Measurements from ENCODE around the gene SENP8.

The SENP8 gene

DNA sequence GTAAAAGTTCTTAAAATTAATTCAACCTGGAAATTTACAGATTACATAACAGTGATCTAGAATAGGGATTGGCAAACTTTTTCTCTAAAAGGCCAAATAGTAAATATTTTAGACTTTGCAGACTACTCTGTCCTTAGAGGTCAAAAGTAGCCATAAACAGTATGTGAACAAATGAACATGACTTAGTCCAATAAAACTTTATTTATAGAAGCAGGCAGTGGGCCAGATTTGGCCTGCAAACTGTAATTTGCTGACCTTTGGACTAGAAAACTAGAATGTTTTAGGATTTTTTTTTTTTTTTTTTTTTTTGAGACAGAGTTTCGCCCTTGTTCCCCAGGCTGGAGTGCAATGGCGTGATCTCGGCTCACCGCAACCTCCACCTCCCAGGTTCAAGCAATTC is 12.1 kb downstream of the SENP8 start:
- no peak for DNase-seq (ENCODE audit: low read depth)
- no peak overlapping the region for H3K4me3 ChIP-seq (ENCODE audit: low read depth, low read length)
- TF ChIP-seq, protein P1, sequence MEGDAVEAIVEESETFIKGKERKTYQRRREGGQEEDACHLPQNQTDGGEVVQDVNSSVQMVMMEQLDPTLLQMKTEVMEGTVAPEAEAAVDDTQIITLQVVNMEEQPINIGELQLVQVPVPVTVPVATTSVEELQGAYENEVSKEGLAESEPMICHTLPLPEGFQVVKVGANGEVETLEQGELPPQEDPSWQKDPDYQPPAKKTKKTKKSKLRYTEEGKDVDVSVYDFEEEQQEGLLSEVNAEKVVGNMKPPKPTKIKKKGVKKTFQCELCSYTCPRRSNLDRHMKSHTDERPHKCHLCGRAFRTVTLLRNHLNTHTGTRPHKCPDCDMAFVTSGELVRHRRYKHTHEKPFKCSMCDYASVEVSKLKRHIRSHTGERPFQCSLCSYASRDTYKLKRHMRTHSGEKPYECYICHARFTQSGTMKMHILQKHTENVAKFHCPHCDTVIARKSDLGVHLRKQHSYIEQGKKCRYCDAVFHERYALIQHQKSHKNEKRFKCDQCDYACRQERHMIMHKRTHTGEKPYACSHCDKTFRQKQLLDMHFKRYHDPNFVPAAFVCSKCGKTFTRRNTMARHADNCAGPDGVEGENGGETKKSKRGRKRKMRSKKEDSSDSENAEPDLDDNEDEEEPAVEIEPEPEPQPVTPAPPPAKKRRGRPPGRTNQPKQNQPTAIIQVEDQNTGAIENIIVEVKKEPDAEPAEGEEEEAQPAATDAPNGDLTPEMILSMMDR (IDR thresholded peaks at IDR 0.05; ENCODE audit: low read depth, low read length, missing control alignments) = no peak

DNA sequence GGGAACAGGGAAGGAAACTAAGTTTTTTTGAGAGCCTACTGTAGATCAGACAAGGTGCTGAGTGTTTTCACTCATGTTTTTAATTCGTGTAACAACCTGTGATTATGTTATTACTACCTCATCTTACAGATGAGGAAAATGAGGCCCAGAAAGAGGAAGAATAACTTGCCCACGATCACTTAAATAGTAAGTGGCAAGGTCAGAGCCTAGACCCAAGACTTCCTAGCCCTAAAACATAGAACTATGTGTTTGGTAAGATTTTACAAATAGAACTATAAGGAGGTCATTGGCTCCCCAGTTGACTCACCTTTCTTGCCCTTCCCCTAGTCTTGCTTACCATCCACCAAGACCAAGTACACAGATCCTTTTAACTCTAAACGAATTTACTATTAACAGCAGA is 13.7 kb downstream of the SENP8 start:
- H3K4me3 ChIP-seq (ENCODE audit: low read depth, low read length) = no peak overlapping the region
- DNase-seq (ENCODE audit: low read depth) = no peak
- TF ChIP-seq, protein P1 (IDR thresholded peaks at IDR 0.05; ENCODE audit: low read depth, low read length, missing control alignments) = no peak

DNA sequence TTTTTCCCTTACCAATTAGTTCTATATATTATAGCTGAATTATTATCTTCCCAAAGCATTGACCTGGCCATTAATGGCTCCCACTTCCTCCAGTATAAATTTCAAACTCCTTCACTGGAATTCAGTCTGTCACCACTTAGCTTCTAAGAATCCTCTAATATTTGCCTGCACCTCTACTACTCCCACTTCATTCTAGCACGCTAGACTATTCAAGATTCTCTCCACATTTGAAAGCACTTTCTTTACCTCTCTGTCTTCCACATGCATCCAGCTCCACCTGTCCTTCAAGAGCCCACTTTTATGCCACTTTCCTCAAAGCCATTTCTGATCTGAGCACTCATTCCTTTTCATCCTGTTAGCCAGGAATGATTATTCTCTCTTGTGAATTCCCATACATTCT is 15.0 kb downstream of the SENP8 start:
- TF ChIP-seq, protein P1 (IDR thresholded peaks at IDR 0.05; ENCODE audit: low read depth, low read length, missing control alignments) = no peak
- DNase-seq (ENCODE audit: low read depth) = no peak
- no peak overlapping the region for H3K4me3 ChIP-seq (ENCODE audit: low read depth, low read length)

DNA sequence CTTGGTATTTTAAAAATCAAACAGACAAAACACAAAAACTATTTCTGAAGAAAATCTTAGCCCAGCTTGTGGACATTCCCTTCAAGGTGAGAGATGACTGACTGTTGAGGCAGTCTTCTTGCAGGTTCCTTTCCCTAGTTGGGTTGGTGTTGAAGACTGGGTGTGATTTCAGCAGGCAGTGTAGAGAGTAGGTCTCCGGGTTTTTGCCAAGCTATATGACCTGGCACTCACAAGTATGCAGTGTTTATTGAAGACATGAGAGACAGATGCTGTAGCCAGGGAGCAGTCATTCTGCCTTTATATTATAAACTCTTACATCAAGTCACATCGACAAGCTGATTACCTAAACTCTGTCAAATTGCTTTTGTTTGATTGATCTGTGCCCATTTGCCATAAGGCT is 17.5 kb downstream of the SENP8 start:
- TF ChIP-seq, protein P1 (IDR thresholded peaks at IDR 0.05; ENCODE audit: low read depth, low read length, missing control alignments) = no peak
- H3K4me3 ChIP-seq (ENCODE audit: low read depth, low read length) = no peak overlapping the region
- DNase-seq (ENCODE audit: low read depth) = no peak

DNA sequence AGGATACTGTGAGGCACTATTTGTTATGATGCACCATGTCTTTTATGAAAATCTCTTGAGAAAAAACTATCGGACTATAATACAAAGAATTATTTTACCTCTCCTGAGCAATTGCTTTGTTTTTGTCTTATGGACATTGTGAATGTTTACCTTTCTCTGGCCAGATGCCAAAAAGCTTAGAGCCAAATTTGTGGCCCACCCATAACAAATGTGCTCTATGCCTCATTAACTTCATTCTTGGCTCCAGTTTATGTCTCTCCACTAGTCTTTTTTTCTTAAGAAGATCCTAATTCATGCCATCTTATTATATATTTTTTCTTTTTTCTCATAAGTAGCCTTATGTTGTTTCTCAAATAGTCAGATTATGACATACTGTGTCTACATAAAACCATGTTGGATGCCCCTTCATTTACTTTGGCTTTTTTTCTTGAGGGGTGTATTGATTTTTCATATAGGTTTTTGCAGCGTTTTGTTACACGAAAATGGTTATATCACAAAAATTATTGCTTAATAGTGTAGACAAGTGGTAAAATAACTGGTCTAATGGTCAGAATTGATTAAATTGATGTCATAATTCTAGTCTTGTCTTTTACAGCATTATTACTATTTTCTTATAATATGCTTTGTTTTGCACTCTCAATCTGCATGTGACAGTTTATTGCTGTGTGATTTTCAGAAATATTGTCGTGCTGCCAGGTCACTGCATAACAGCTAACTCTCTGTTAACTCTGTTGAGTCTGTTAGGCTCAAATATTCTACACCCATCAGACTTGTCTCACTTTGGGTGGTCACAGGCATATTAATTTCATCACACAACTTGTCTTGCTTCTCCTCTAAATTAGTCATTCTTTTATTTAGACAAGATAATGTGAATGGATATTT is 18.2 kb downstream of the SENP8 start:
- no peak for DNase-seq (ENCODE audit: low read depth)
- H3K4me3 ChIP-seq (ENCODE audit: low read depth, low read length) = no peak overlapping the region
- TF ChIP-seq, protein P1 (IDR thresholded peaks at IDR 0.05; ENCODE audit: low read depth, low read length, missing control alignments) = no peak

DNA sequence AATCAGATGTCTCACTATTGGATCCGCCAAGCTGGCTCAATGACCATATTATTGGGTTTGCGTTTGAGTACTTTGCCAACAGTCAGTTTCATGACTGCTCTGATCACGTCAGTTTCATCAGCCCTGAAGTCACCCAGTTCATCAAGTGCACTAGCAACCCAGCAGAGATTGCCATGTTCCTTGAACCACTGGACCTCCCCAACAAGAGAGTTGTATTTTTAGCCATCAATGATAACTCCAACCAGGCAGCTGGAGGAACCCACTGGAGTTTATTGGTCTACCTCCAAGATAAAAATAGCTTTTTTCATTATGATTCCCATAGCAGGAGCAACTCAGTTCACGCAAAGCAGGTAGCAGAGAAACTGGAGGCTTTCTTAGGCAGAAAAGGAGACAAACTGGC is 21.5 kb downstream of the SENP8 start:
- DNase-seq (ENCODE audit: low read depth) = no peak
- no peak overlapping the region for H3K4me3 ChIP-seq (ENCODE audit: low read depth, low read length)
- TF ChIP-seq, protein P1 (IDR thresholded peaks at IDR 0.05; ENCODE audit: low read depth, low read length, missing control alignments) = no peak

DNA sequence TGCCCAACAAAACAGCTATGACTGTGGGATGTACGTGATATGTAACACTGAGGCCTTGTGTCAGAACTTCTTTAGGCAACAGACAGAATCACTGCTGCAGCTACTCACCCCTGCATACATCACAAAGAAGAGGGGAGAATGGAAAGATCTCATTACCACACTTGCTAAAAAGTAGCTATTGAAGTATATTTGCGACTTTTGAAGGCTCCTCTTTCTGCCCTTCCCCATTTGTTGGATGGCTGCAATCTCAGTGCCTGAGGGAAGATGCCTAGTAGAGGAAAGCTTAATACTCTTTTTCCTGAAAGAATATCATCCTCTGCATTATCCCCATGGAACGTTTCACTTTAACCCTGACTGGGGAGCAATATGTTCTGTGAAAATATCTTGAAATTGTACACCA is 21.9 kb downstream of the SENP8 start:
- TF ChIP-seq, protein P1 (IDR thresholded peaks at IDR 0.05; ENCODE audit: low read depth, low read length, missing control alignments) = no peak
- H3K4me3 ChIP-seq (ENCODE audit: low read depth, low read length) = no peak overlapping the region

More for the DNA sequence above, 21.9 kb downstream of the SENP8 start:
- DNase-seq (ENCODE audit: low read depth) = no peak

Measured in GM12864 (cell line).